Esophagus muscularis mucosa (tissue), 4 donors: Measurements from ENCODE around the gene PLEKHF1. TPM values are rescaled to one million over a fixed set of nuclear protein-coding genes. Genes with fewer than 3 reads are reported as not detected.

Experiments used
- DNase-seq: peaks from one replicate; pipeline ENCODE4 v3.0.0-alpha.2; 2017; ENCODE audit errors: extremely low spot score
- H3K27ac ChIP-seq, 4 donors: fragments of 200-600 bp; sonication (generic); replicated peaks in 1 of 4; 1 replicate in 3 of 4; 2 replicates in 1 of 4; pipeline ENCODE4 v1.5.1; 2016 to 2019; ENCODE audit warnings: mild to moderate bottlenecking in 1 of 4
- H3K27me3 ChIP-seq, 4 donors: fragments of 200-600 bp; sonication (generic); one replicate each; pipeline versions ENCODE4 v1.5.1 to v1.6.0; 2016 to 2019
- H3K36me3 ChIP-seq, 4 donors: fragments of 200-600 bp; sonication (generic); one replicate each; pipeline ENCODE4 v1.5.1; 2016 to 2019
- H3K4me1 ChIP-seq, 4 donors: fragments of 200-600 bp; sonication (generic); one replicate each; pipeline ENCODE4 v1.5.1; 2016 to 2019
- H3K4me3 ChIP-seq, 4 donors: fragments of 200-600 bp; sonication (generic); 1 replicate in 2 of 4; 2 replicates in 2 of 4; pipeline ENCODE4 v1.5.1; 2016 to 2019; ENCODE audit warnings: mild to moderate bottlenecking in 4 of 4, moderate library complexity in 1 of 4
- H3K9me3 ChIP-seq, 4 donors: fragments of 200-600 bp; sonication (generic); 1 replicate in 3 of 4; 2 replicates in 1 of 4; pipeline ENCODE4 v1.5.1; 2016 to 2019
- EP300 ChIP-seq: sonication (generic); formaldehyde crosslinking; IDR thresholded peaks from one replicate; pipeline ENCODE4 v1.6.1; 2017; ENCODE audit warnings: antibody characterized with exemption
- POLR2A ChIP-seq: fragments of 450-650 bp; IDR thresholded peaks from one replicate; pipeline ENCODE4 v1.6.1; 2017; ENCODE audit warnings: antibody characterized with exemption, moderate library complexity, mild to moderate bottlenecking, low read depth
- POLR2AphosphoS5 ChIP-seq, 2 donors: sonication (generic); formaldehyde crosslinking; IDR thresholded peaks; one replicate each; pipeline ENCODE4 v1.6.1; 2017; ENCODE audit warnings: antibody characterized with exemption in 2 of 2
- WGBS: methylation state at CpG from one replicate; pipeline ENCODE4 v1.1.5; 2018; 5-methylcytosine and 5-hydroxymethylcytosine counted together
- intact Hi-C: fragments of 100-400 bp; cut with DNase I; formaldehyde crosslinking; loops from one replicate; pipeline ENCODE4 v1.15.1; 2023
- total RNA-seq, 4 donors: library from RNA; depleted of rRNA; stranded (reverse); fragments of >200 nt; gene quantifications; one replicate each; pipeline versions ENCODE4 v1.1.0 to v1.2.1, GENCODE V29; 2016
- TF ChIP-seq, protein P1 (sequence below), 3 experiments: fragments of 200-600 bp in 2 of 3; fragments of 450-650 bp in 1 of 3; sonication (generic) in 2 of 3; IDR thresholded peaks; one replicate each; pipeline ENCODE4 v1.5.1; 2017 to 2019; ENCODE audit warnings: antibody characterized with exemption in 3 of 3, mild to moderate bottlenecking in 2 of 3, moderate library complexity in 1 of 3

The PLEKHF1 gene
- total RNA-seq, 4 donors from 2014 or later = 27.4 to 58.6 (median 36.1) TPM

DNA sequence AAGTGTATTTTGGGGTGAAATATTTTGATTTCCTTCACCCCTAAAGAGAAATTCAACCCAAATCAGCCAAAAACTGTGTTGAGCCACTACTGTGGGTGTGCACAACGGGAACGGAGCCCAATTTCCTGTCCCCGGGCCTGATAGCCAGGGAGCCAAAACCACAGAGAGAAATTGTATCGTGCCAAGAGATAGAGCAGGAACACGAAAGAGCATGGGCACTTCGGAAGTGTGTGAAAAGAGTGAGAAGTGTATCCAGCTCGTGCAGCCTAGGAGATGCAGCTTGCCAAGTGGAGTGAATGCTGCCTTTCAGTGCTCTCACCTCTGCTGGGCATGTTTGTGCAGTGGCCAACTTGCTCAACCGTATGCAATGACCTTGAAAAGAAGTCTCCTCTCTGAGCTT, 19.4 kb upstream of the PLEKHF1 start:
- no peaks in the 10 kb centered on the region for H3K36me3 ChIP-seq
- H3K9me3 ChIP-seq = no peaks in the 10 kb centered on the region
- peaks cover 12 to 17% (median 15%) of the 10 kb centered on the region in 4 donors for H3K4me1 ChIP-seq
- intact Hi-C loops = no loop called here
- 34% methylated on average over 8 of the region's 8 CpGs for WGBS
- H3K4me3 ChIP-seq = no peak overlapping the region
- TF ChIP-seq POLR2A (no peak), POLR2AphosphoS5 (IDR thresholded peaks at IDR 0.05) (no peak), EP300 (no peak)
- TF ChIP-seq, protein P1, sequence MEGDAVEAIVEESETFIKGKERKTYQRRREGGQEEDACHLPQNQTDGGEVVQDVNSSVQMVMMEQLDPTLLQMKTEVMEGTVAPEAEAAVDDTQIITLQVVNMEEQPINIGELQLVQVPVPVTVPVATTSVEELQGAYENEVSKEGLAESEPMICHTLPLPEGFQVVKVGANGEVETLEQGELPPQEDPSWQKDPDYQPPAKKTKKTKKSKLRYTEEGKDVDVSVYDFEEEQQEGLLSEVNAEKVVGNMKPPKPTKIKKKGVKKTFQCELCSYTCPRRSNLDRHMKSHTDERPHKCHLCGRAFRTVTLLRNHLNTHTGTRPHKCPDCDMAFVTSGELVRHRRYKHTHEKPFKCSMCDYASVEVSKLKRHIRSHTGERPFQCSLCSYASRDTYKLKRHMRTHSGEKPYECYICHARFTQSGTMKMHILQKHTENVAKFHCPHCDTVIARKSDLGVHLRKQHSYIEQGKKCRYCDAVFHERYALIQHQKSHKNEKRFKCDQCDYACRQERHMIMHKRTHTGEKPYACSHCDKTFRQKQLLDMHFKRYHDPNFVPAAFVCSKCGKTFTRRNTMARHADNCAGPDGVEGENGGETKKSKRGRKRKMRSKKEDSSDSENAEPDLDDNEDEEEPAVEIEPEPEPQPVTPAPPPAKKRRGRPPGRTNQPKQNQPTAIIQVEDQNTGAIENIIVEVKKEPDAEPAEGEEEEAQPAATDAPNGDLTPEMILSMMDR (IDR thresholded peaks at IDR 0.05) = no peak
- DNase-seq = no peak
- H3K27ac ChIP-seq = no peak overlapping the region
- no peaks in the 10 kb centered on the region for H3K27me3 ChIP-seq

DNA sequence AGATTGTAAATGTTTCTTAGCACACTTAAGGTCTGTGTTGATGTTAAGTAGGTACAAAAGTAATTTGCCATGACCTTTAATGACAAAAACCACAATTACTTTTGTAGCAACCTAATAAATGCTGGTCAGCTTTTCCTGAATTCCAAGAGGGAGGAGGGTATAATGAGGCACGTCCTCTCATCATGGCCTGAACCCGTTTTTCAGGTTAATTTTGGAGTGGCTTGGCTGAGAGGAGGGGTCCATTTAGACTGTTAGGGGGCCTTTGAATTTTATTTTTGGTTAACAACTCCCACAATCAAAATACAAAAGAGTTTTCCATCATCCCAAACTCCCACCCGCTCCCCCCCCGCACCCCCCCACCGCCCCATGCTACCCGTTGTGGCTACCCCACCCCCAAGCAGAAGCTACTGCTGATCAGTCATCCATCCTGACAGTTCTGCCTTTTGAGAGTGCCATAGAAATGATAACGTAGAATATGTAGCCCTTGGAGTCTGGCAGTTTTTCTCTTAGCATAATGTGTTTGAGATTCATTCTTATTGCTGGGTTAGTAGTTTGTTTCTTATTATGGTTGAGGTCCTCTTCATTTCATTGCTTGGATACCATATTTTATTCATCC, 14.4 kb upstream of the PLEKHF1 start:
- H3K36me3 ChIP-seq = no peaks in the 10 kb centered on the region
- WGBS = 66% methylated on average over 7 of the region's 7 CpGs
- no peak for TF ChIP-seq POLR2AphosphoS5 (IDR thresholded peaks at IDR 0.05)
- TF ChIP-seq EP300 = no peak
- TF ChIP-seq, protein P1 (IDR thresholded peaks at IDR 0.05) = no peak
- TF ChIP-seq POLR2A = no peak

DNA sequence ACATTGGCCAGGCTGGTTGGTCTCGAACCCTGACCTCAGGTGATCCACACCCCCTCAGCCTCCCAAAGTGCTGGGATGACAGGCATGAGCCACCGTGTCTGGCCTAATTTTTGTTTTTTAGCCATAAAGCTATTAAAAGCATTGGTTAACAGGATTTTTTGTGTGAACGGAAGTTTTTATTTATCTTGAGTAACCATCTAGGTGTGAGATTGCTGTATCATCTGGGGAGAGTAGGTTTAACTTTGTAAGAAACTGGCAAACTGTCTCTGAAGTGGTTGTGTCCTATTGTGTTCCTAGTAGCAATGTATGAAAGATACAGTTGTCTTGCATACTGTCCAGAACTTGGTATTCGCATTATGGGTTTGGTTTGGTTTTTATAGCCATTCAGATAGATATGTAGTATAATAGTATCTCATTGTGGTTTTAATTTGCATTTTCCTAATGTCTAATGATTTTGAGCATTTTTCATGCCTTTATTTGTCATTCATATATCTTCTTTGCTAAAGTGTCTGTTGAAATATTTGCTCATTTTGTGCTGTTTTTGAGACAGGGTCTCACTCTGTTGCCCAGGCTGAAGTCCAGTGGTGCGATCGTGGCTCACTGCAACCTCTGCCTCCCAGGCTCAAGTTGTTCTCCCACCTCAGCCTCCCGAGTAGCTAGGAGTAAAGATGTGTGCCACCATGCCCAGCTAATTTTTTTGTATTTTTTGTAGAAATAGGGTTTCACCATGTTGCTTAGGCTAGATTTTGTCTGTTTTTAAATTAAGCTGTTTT, 13.5 kb upstream of the PLEKHF1 start:
- no peaks in the 10 kb centered on the region for H3K27me3 ChIP-seq
- H3K9me3 ChIP-seq = no peaks in the 10 kb centered on the region
- intact Hi-C loops = no loop called here
- H3K4me1 ChIP-seq = no peaks in the 10 kb centered on the region
- 86% methylated on average over 7 of the region's 7 CpGs for WGBS
- no peak for DNase-seq
- H3K4me3 ChIP-seq = no peak overlapping the region
- TF ChIP-seq, protein P1 (IDR thresholded peaks at IDR 0.05) = no peak
- TF ChIP-seq POLR2AphosphoS5 (IDR thresholded peaks at IDR 0.05) (no peak), POLR2A (no peak), EP300 (no peak)
- H3K36me3 ChIP-seq = no peaks in the 10 kb centered on the region
- H3K27ac ChIP-seq = no peak overlapping the region

More for the DNA sequence above, 14.4 kb upstream of the PLEKHF1 start:
- H3K4me1 ChIP-seq = peaks cover 2 to 7% (median 6%) of the 10 kb centered on the region in 4 donors
- H3K27me3 ChIP-seq = no peaks in the 10 kb centered on the region
- no peak overlapping the region for H3K4me3 ChIP-seq
- intact Hi-C loops = no loop called here
- no peak for DNase-seq
- no peak overlapping the region for H3K27ac ChIP-seq
- no peaks in the 10 kb centered on the region for H3K9me3 ChIP-seq

GRCh38 chr19:29653398-29653797, 11.9 kb upstream of the PLEKHF1 start:
- Histone ChIP-seq H3K27ac (no peak overlapping the region), H3K36me3 (no peaks in the 10 kb centered on the region), H3K9me3 (no peaks in the 10 kb centered on the region), H3K4me1 (peaks cover 0 to 8% (median 7%) of the 10 kb centered on the region in 4 donors), H3K4me3 (no peak overlapping the region), H3K27me3 (no peaks in the 10 kb centered on the region)
- TF ChIP-seq POLR2A = no peak
- no peak for TF ChIP-seq POLR2AphosphoS5 (IDR thresholded peaks at IDR 0.05)
- TF ChIP-seq EP300 = no peak
- TF ChIP-seq, protein P1 (IDR thresholded peaks at IDR 0.05) = no peak
- DNase-seq = no peak
- intact Hi-C loops = no loop called here
- WGBS = 90% methylated on average over 5 of the region's 5 CpGs
